ENCODE measurements around the gene TYW5.

Gene TYW5

GRCh38 chr2:199988151-199988550 lies 32.9 kb upstream of the TYW5 start:
- H3K4me2 ChIP-seq (ENCODE audit: low read depth, low read length, poor library complexity, severe bottlenecking): no peak overlapping the region
- H3K27ac ChIP-seq (ENCODE audit: low read depth, low read length): no peak overlapping the region
- no peak overlapping the region for H2AFZ ChIP-seq (ENCODE audit: low read depth, low read length, severe bottlenecking)

GRCh38 chr2:199987586-199987985 lies 32.3 kb upstream of the TYW5 start:
- Histone ChIP-seq H3K9ac (ENCODE audit: low read length) (no peak overlapping the region), H3K36me3 (ENCODE audit: low read length) (no peaks in the 10 kb centered on the region), H3K9me3 (ENCODE audit: insufficient read depth, low read length) (no peaks in the 10 kb centered on the region), H3F3A (ENCODE audit: insufficient read depth) (no peaks in the 10 kb centered on the region), H4K20me1 (ENCODE audit: low read depth, low read length) (no peaks in the 10 kb centered on the region), H2AFZ (ENCODE audit: low read depth, low read length, severe bottlenecking) (no peak overlapping the region), H3K9me2 (replicated peaks; ENCODE audit: insufficient read depth, low read length) (no peaks in the 10 kb centered on the region), H3K4me2 (ENCODE audit: low read depth, low read length, poor library complexity, severe bottlenecking) (no peak overlapping the region), H3K27ac (ENCODE audit: low read depth, low read length) (no peak overlapping the region), H3K27me3 (ENCODE audit: low read length) (no peaks in the 10 kb centered on the region), H3K4me3 (ENCODE audit: insufficient read depth, low read length, poor library complexity, severe bottlenecking) (no peak overlapping the region), H3K79me2 (ENCODE audit: insufficient read depth, low read length) (no peaks in the 10 kb centered on the region)
- TF ChIP-seq EZH2phosphoT487 (conservative IDR thresholded peaks at IDR 0.05; ENCODE audit: low read length): no peak
- TF ChIP-seq CTCF (IDR thresholded peaks at IDR 0.05; ENCODE audit: insufficient read depth, low read length, poor library complexity, severe bottlenecking): no peak

More at GRCh38 chr2:199988151-199988550, 32.9 kb upstream of the TYW5 start:
- Histone ChIP-seq H3K9ac (ENCODE audit: low read length) (no peak overlapping the region), H4K20me1 (ENCODE audit: low read depth, low read length) (no peaks in the 10 kb centered on the region), H3F3A (ENCODE audit: insufficient read depth) (no peaks in the 10 kb centered on the region), H3K9me3 (ENCODE audit: insufficient read depth, low read length) (no peaks in the 10 kb centered on the region), H3K79me2 (ENCODE audit: insufficient read depth, low read length) (no peaks in the 10 kb centered on the region), H3K27me3 (ENCODE audit: low read length) (no peaks in the 10 kb centered on the region), H3K9me2 (replicated peaks; ENCODE audit: insufficient read depth, low read length) (no peaks in the 10 kb centered on the region), H3K36me3 (ENCODE audit: low read length) (no peaks in the 10 kb centered on the region), H3K4me3 (ENCODE audit: insufficient read depth, low read length, poor library complexity, severe bottlenecking) (no peak overlapping the region)
- TF ChIP-seq CTCF (IDR thresholded peaks at IDR 0.05; ENCODE audit: insufficient read depth, low read length, poor library complexity, severe bottlenecking) (no peak), EZH2phosphoT487 (conservative IDR thresholded peaks at IDR 0.05; ENCODE audit: low read length) (no peak)

- Histone ChIP-seq H3K9ac (ENCODE audit: low read length) (no peak overlapping the region), H3K9me2 (replicated peaks; ENCODE audit: insufficient read depth, low read length) (no peaks in the 10 kb centered on the region), H3K27me3 (ENCODE audit: low read length) (no peaks in the 10 kb centered on the region), H3K4me3 (ENCODE audit: insufficient read depth, low read length, poor library complexity, severe bottlenecking) (no peak overlapping the region), H4K20me1 (ENCODE audit: low read depth, low read length) (no peaks in the 10 kb centered on the region), H3K4me2 (ENCODE audit: low read depth, low read length, poor library complexity, severe bottlenecking) (no peak overlapping the region), H3K27ac (ENCODE audit: low read depth, low read length) (no peak overlapping the region), H3K9me3 (ENCODE audit: insufficient read depth, low read length) (no peaks in the 10 kb centered on the region), H3F3A (ENCODE audit: insufficient read depth) (no peaks in the 10 kb centered on the region), H2AFZ (ENCODE audit: low read depth, low read length, severe bottlenecking) (peak overlapping the region; percentile 84), H3K79me2 (ENCODE audit: insufficient read depth, low read length) (no peaks in the 10 kb centered on the region), H3K36me3 (ENCODE audit: low read length) (no peaks in the 10 kb centered on the region)
- TF ChIP-seq EZH2phosphoT487 (conservative IDR thresholded peaks at IDR 0.05; ENCODE audit: low read length) (no peak), CTCF (IDR thresholded peaks at IDR 0.05; ENCODE audit: insufficient read depth, low read length, poor library complexity, severe bottlenecking) (peak; percentile 52)
Observed at GRCh38 chr2:199985625-199986207, 30.4 kb upstream of the TYW5 start.

Data from SU-DHL-6 (cell line).